Cardiac fibroblast (primary cell): Measurements from ENCODE around the gene GTF2H3.

ENCODE experiments used
- DNase-seq, 2 donors: peaks; one replicate each; pipeline versions ENCODE4 v3.0.0 to v3.0.0-alpha.2; 2010; ENCODE audit warnings: low read depth in 2 of 2
- H3K4me3 ChIP-seq, 2 donors: replicated peaks in 1 of 2; 1 replicate in 1 of 2; 2 replicates in 1 of 2; pipeline ENCODE4 v1.5.1; 2011; ENCODE audit warnings: low read depth in 2 of 2, low read length in 2 of 2, mild to moderate bottlenecking in 2 of 2, moderate library complexity in 1 of 2
- CTCF ChIP-seq: IDR thresholded peaks from one replicate; pipeline ENCODE4 v1.5.1; 2011; ENCODE audit warnings: low read depth, mild to moderate bottlenecking, low read length, inconsistent platforms

The GTF2H3 gene

GRCh38 chr12:123643911-123644310 is 10.3 kb downstream of the GTF2H3 start:
- TF ChIP-seq CTCF, result no peak
- no peak overlapping the region for H3K4me3 ChIP-seq
- no peak for DNase-seq

- no peak for DNase-seq
- no peak overlapping the region for H3K4me3 ChIP-seq
- no peak for TF ChIP-seq CTCF
These were observed 11.8 kb downstream of the GTF2H3 start for GRCh38 chr12:123645380-123645779.

GRCh38 chr12:123645878-123646277 is 12.2 kb downstream of the GTF2H3 start:
- TF ChIP-seq CTCF, result no peak
- no peak overlapping the region for H3K4me3 ChIP-seq
- no peak for DNase-seq

GRCh38 chr12:123648401-123648800 is 14.8 kb downstream of the GTF2H3 start:
- TF ChIP-seq CTCF, result no peak
- no peak overlapping the region for H3K4me3 ChIP-seq

GRCh38 chr12:123654129-123654701 is 20.6 kb downstream of the GTF2H3 start:
- no peak for TF ChIP-seq CTCF
- DNase-seq, result no peak
- no peak overlapping the region for H3K4me3 ChIP-seq

More at GRCh38 chr12:123648401-123648800, 14.8 kb downstream of the GTF2H3 start:
- no peak for DNase-seq

GRCh38 chr12:123655420-123655819 is 21.8 kb downstream of the GTF2H3 start:
- DNase-seq, result no peak
- no peak overlapping the region for H3K4me3 ChIP-seq
- TF ChIP-seq CTCF, result no peak

GRCh38 chr12:123656392-123656791 is 22.8 kb downstream of the GTF2H3 start:
- TF ChIP-seq CTCF, result no peak
- DNase-seq, result no peak
- H3K4me3 ChIP-seq, result no peak overlapping the region
